LNCaP clone FGC (cell line): ENCODE measurements around the gene KLHL17.

Experiments
- DNase-seq: peaks from one replicate; pipeline ENCODE4 v3.0.0-alpha.2; 2011; ENCODE audit warnings: low read depth
- H3K4me3 ChIP-seq: 2 replicates; pipeline ENCODE4 v1.5.1; 2011; ENCODE audit warnings: mild to moderate bottlenecking, low read depth, low read length, control low read depth
- CTCF ChIP-seq: IDR thresholded peaks from 2 replicates; pipeline ENCODE4 v1.5.1; 2012; ENCODE audit warnings: mild to moderate bottlenecking; ENCODE audit not compliant: control insufficient read depth, insufficient read depth; ENCODE audit errors: extremely low read depth

The KLHL17 gene

DNA sequence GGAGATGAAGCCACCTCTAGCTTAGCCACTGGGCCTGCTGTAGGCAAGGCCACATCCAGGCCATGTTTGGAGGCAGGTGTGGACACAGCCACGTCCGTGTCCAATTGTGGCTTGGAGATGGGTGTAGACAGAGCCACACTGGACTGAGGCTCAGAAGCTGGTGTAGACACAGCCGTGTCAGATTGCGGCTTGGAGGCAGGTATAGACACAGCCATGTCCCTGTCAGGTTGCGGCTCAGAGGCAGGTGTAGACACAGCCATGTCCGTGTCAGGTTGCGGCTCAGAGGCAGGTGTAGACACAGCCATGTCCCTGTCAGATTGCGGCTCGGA lies 19.3 kb downstream of the KLHL17 start:
- no peak overlapping the region for H3K4me3 ChIP-seq
- DNase-seq: no peak
- TF ChIP-seq CTCF: no peak

DNA sequence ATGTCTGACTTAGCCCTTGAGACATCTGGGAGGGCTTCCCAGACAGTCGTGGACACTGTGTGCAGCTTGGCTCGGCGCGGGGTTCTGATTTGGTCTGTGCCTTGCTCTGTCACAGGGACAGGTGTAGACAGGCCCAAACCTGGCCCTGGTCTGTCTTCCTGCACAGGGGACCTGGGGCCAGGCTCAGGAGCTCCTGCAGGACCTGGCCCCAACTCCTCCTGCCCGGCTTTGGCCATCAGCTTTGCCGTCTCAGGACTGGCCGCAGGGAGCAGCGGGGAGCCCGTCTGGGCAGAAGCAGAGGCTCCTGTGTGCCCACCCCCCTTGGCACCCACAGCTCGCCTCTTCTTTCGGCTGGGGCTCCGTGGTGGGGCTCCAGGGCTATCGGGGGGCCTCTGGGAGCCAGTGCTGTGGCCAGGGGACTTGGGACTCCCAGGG lies 19.8 kb downstream of the KLHL17 start:
- no peak for DNase-seq
- no peak for TF ChIP-seq CTCF

GRCh38 chr1:980602-981395 lies 20.4 kb downstream of the KLHL17 start:
- TF ChIP-seq CTCF: no peak
- H3K4me3 ChIP-seq: no peak overlapping the region
- DNase-seq: no peak

More for the DNA sequence above, 19.8 kb downstream of the KLHL17 start:
- H3K4me3 ChIP-seq: no peak overlapping the region

DNA sequence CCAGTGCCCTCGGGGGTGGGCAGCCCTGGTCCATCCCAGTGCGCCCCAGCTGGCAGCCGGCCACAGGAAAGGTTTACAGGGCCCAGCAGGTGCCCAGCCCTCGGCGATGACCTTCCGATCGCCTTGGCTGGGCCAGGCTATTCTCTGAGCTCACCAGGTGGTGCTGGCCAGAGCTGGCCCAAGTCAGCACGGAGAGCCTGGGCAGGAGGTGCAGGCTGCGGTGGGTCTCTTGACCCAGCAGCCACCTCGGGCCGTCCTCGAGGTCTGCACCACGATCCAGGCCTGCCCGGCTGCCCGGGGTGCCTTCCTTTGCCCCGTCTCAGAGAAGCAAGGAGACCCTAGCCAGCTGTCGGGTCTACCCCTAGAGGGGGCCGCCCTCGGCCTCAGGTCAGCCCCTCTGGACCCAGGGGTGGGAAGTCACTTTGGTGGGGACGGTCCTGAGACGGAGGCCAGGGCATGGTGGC lies 21.1 kb downstream of the KLHL17 start:
- TF ChIP-seq CTCF: no peak
- DNase-seq: no peak
- no peak overlapping the region for H3K4me3 ChIP-seq

DNA sequence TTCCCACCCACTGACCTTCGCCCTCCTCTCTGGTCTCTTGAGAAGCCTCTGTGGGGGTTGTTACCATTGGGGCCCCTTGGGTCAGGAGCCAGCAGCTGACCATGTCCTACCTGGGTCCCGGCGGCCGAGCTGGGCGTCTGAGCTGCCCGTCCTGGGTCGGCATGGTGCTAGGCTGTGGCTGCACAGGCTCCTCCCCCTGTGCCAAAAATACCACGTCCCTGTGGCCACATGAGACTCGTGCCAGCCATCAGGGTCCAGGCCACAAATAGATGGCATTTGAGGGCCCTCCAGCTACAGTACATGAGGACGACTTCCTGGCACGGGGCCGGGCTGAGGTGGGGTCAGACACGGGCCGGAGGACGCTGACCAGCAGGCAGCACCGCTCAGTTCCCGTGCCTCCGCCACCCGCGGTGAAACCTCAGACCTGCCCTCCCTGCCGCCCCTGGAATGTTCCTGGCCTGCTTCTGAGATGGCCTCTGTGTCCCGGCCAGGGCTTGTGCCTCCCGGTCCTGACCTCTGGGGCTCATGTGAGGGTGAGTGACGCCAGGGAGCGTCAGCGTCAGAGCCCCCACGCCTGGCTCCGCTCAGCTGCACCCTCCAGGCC lies 21.7 kb downstream of the KLHL17 start, which contains the start of gene PERM1:
PERM1 (minus strand) TSS at position 139 of the 604 bp plus-strand sequence. CDS start 1,064 bp downstream, outside the sequence.
- TF ChIP-seq CTCF: no peak
- no peak within 1 kb of the TSS for H3K4me3 ChIP-seq
- no peak for DNase-seq

DNA sequence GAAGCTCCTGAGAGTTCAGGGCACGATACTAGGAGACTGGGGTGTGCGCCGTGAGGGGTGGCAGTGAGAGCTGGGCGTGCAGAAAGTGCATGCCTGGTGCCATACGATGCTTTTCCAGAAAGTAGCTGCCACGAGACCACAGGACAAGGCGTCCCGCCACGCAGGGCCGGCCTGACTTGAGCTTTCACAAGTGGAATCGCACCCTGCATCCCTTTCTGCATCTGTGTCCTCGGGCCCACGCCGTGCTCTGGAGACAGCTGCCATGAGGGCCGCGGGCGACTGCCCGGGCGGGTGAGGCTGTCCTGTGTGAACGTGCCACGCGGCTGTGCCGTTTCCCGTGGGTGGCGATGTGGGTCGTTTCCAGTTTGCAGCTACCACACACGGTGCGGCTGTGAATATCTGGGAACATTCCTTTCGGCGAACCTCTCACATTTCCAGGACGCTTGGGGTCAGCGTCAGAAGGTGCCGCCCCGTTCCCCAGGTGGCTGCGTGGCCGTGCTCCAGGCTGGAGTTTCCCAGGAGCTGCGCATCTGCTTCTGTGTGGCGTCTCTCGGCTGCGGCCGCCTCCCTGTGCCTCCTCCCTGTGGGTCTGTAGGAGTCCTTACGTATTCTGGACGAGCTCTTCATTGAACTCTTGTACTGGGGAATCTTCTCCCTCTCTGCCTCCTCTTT lies 22.5 kb downstream of the KLHL17 start:
- TF ChIP-seq CTCF: no peak
- no peak for DNase-seq

More for the DNA sequence above, 22.5 kb downstream of the KLHL17 start:
- no peak overlapping the region for H3K4me3 ChIP-seq
